Neural cell (in vitro differentiated cells): ENCODE measurements around the gene SERGEF.

ENCODE experiments used
- EP300 ChIP-seq: fragments of 450-650 bp; conservative IDR thresholded peaks from 2 replicates; pipeline ENCODE4 v1.6.1; 2014; ENCODE audit warnings: antibody characterized with exemption, mild to moderate bottlenecking, moderate library complexity; ENCODE audit not compliant: poor library complexity, severe bottlenecking
- EZH2 ChIP-seq: fragments of 200-600, 300-800 bp; shearing (Covaris generic), sonication (generic); IDR thresholded peaks from 2 replicates; pipeline ENCODE4 v1.6.1; 2014; ENCODE audit warnings: antibody characterized with exemption, low read length, borderline replicate concordance, mild to moderate bottlenecking; ENCODE audit not compliant: insufficient read depth, poor library complexity, severe bottlenecking
- MXI1 ChIP-seq: fragments of 450-650 bp; conservative IDR thresholded peaks from 2 replicates; pipeline ENCODE4 v1.6.1; 2014; ENCODE audit warnings: antibody characterized with exemption, mild to moderate bottlenecking; ENCODE audit not compliant: poor library complexity, severe bottlenecking
- POLR2AphosphoS5 ChIP-seq: IDR thresholded peaks from 2 replicates; pipeline ENCODE4 v1.6.1; 2012
- RAD21 ChIP-seq: fragments of 450-650 bp; conservative IDR thresholded peaks from 2 replicates; pipeline ENCODE4 v1.6.1; 2014; ENCODE audit warnings: antibody characterized with exemption, mild to moderate bottlenecking, moderate library complexity
- TAF1 ChIP-seq: IDR thresholded peaks from 2 replicates; pipeline ENCODE4 v1.6.1; 2012; ENCODE audit warnings: low read depth
- TF ChIP-seq, protein P1 (sequence below): fragments of 450-650 bp; IDR thresholded peaks from 2 replicates; pipeline ENCODE4 v1.5.1; 2014; ENCODE audit warnings: antibody characterized with exemption, mild to moderate bottlenecking, moderate library complexity; ENCODE audit not compliant: poor library complexity, severe bottlenecking

DNA sequence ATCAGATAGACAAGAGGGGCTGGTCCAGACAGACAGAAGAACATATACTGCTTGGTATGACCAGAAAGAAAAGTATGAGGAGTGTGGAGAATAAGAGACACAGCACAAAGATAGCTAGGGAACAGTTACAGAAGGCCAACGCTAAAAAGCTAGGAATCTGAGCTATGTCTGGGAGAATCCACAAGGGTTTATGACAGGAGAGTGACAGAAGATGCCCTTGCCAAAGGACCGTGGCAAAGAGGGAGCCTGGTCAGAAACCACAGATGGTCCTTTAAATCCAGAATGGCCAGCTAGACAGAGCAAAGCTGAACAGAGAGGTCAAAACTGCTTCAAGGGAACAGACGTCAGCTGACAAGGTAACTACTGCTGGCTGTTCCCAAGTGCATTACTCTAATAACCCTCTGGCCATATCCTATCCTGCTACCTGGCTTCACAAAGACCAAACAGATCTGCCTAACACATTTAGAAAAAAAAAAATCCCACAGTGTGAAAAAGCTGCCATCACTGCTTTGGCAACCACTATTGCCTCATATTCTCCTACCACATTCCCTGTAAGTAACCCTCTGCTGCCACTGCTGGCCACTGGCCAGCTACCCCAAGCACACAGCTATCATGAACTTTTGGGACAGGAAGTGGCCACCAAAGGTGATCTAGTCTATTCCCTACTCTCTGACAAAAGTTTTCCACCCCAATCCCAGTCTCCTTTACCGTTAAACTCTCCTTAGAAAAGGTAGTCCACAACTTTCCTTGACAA is 7.3 kb downstream of the SERGEF start:
- TF ChIP-seq POLR2AphosphoS5, result no peak
- TF ChIP-seq, protein P1, sequence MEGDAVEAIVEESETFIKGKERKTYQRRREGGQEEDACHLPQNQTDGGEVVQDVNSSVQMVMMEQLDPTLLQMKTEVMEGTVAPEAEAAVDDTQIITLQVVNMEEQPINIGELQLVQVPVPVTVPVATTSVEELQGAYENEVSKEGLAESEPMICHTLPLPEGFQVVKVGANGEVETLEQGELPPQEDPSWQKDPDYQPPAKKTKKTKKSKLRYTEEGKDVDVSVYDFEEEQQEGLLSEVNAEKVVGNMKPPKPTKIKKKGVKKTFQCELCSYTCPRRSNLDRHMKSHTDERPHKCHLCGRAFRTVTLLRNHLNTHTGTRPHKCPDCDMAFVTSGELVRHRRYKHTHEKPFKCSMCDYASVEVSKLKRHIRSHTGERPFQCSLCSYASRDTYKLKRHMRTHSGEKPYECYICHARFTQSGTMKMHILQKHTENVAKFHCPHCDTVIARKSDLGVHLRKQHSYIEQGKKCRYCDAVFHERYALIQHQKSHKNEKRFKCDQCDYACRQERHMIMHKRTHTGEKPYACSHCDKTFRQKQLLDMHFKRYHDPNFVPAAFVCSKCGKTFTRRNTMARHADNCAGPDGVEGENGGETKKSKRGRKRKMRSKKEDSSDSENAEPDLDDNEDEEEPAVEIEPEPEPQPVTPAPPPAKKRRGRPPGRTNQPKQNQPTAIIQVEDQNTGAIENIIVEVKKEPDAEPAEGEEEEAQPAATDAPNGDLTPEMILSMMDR, result no peak
- TF ChIP-seq EZH2, result no peak
- no peak for TF ChIP-seq EP300
- no peak for TF ChIP-seq TAF1
- no peak for TF ChIP-seq RAD21
- TF ChIP-seq MXI1, result no peak
